ENCODE results near the gene EMID1. TPM values are rescaled to one million over a fixed set of nuclear protein-coding genes. Genes with fewer than 3 reads are reported as not detected.
"Not testable (repeated sequence)": the region's sequence is repeated elsewhere in the genome, so short reads cannot be mapped to it uniquely, and the experiment has no call there.

EMID1 gene
- polyA plus RNA-seq, 1 donor (not counting 4 experiments of a cell fraction or from before 2014, with no cell fraction given) = not detected

- FAIRE-seq (peak; percentile 94), DNase-seq (ENCODE audit: low read depth, low spot score) (no peak)
- H3K4me3 ChIP-seq (ENCODE audit: control insufficient read depth in 2 of 3, extremely low read depth in 1 of 3, insufficient read depth in 2 of 3, low read depth in 1 of 3, low read length in 3 of 3) = no peak overlapping the region
- no peak for TF ChIP-seq EZH2 (IDR thresholded peaks at IDR 0.05; ENCODE audit: low read length)
- peak; percentile 95 to 98 (median 97) for TF ChIP-seq CTCF (optimal IDR thresholded peaks at IDR 0.05 in 1 of 3, IDR thresholded peaks at IDR 0.05 in 1 of 3, conservative IDR thresholded peaks at IDR 0.05 in 1 of 3; ENCODE audit: extremely low read depth in 1 of 3, insufficient read depth in 2 of 3, low read length in 3 of 3)
- no peaks in the 10 kb centered on the region for H3K9me3 ChIP-seq (ENCODE audit: control insufficient read depth, low read depth, low read length)
- H3K36me3 ChIP-seq (ENCODE audit: control insufficient read depth in 2 of 2, extremely low read depth in 1 of 2, insufficient read depth in 2 of 2, low read length in 2 of 2) = no peaks in the 10 kb centered on the region
- no peak overlapping the region for H3K27ac ChIP-seq (ENCODE audit: control insufficient read depth, insufficient read depth, low read length)
- dilution Hi-C loops (cut with MboI; ENCODE audit: extremely low pct_ligation_motif_present, low sequenced_read_pairs) = no loop called here
- H3K79me2 ChIP-seq (ENCODE audit: control insufficient read depth, insufficient read depth, low read length) = no peaks in the 10 kb centered on the region
- H2AFZ ChIP-seq (ENCODE audit: control insufficient read depth, low read length) = no peak overlapping the region
- H3K9me1 ChIP-seq (ENCODE audit: control insufficient read depth, extremely low read depth, insufficient read depth, low read length) = no peaks in the 10 kb centered on the region
- H3K27me3 ChIP-seq (ENCODE audit: control insufficient read depth, extremely low read depth, insufficient read depth, low read length) = peaks cover 3% of the 10 kb centered on the region
- H4K20me1 ChIP-seq (ENCODE audit: control insufficient read depth, extremely low read depth, insufficient read depth, low read length) = no peaks in the 10 kb centered on the region
- H3K4me1 ChIP-seq (ENCODE audit: control insufficient read depth, extremely low read depth, insufficient read depth, low read length) = no peaks in the 10 kb centered on the region
- H3K4me2 ChIP-seq (ENCODE audit: control insufficient read depth, extremely low read depth, insufficient read depth, low read depth, low read length) = no peak overlapping the region
- H3K9ac ChIP-seq (ENCODE audit: control insufficient read depth, extremely low read depth, insufficient read depth, low read length) = no peak overlapping the region
Observed at GRCh38 chr22:29245626-29246385, 40.1 kb downstream of the EMID1 start.

GRCh38 chr22:29247891-29248290 is 42.2 kb downstream of the EMID1 start:
- H3K27me3 ChIP-seq (ENCODE audit: control insufficient read depth, extremely low read depth, insufficient read depth, low read length); dilution Hi-C loops (cut with MboI; ENCODE audit: extremely low pct_ligation_motif_present, low sequenced_read_pairs); H3K4me1 ChIP-seq (ENCODE audit: control insufficient read depth, extremely low read depth, insufficient read depth, low read length); H3K9ac ChIP-seq (ENCODE audit: control insufficient read depth, extremely low read depth, insufficient read depth, low read length); FAIRE-seq; H3K9me1 ChIP-seq (ENCODE audit: control insufficient read depth, extremely low read depth, insufficient read depth, low read length); DNase-seq (ENCODE audit: low read depth, low spot score); H2AFZ ChIP-seq (ENCODE audit: control insufficient read depth, low read length); H3K36me3 ChIP-seq (ENCODE audit: control insufficient read depth in 2 of 2, extremely low read depth in 1 of 2, insufficient read depth in 2 of 2, low read length in 2 of 2); H3K79me2 ChIP-seq (ENCODE audit: control insufficient read depth, insufficient read depth, low read length); H3K4me3 ChIP-seq (ENCODE audit: control insufficient read depth in 2 of 3, extremely low read depth in 1 of 3, insufficient read depth in 2 of 3, low read depth in 1 of 3, low read length in 3 of 3); H3K4me2 ChIP-seq (ENCODE audit: control insufficient read depth, extremely low read depth, insufficient read depth, low read depth, low read length); H3K27ac ChIP-seq (ENCODE audit: control insufficient read depth, insufficient read depth, low read length); H3K9me3 ChIP-seq (ENCODE audit: control insufficient read depth, low read depth, low read length); H4K20me1 ChIP-seq (ENCODE audit: control insufficient read depth, extremely low read depth, insufficient read depth, low read length): not testable (repeated sequence)

- H3K9me3 ChIP-seq (ENCODE audit: control insufficient read depth, low read depth, low read length) = no peaks in the 10 kb centered on the region
- H3K4me2 ChIP-seq (ENCODE audit: control insufficient read depth, extremely low read depth, insufficient read depth, low read depth, low read length) = no peak overlapping the region
- no peak overlapping the region for H3K27ac ChIP-seq (ENCODE audit: control insufficient read depth, insufficient read depth, low read length)
- H3K79me2 ChIP-seq (ENCODE audit: control insufficient read depth, insufficient read depth, low read length) = no peaks in the 10 kb centered on the region
- dilution Hi-C loops (cut with MboI; ENCODE audit: extremely low pct_ligation_motif_present, low sequenced_read_pairs) = no loop called here
- H3K9me1 ChIP-seq (ENCODE audit: control insufficient read depth, extremely low read depth, insufficient read depth, low read length) = no peaks in the 10 kb centered on the region
- H3K36me3 ChIP-seq (ENCODE audit: control insufficient read depth in 2 of 2, extremely low read depth in 1 of 2, insufficient read depth in 2 of 2, low read length in 2 of 2) = no peaks in the 10 kb centered on the region
- H4K20me1 ChIP-seq (ENCODE audit: control insufficient read depth, extremely low read depth, insufficient read depth, low read length) = no peaks in the 10 kb centered on the region
- H3K9ac ChIP-seq (ENCODE audit: control insufficient read depth, extremely low read depth, insufficient read depth, low read length) = no peak overlapping the region
- H2AFZ ChIP-seq (ENCODE audit: control insufficient read depth, low read length) = no peak overlapping the region
- H3K4me1 ChIP-seq (ENCODE audit: control insufficient read depth, extremely low read depth, insufficient read depth, low read length) = no peaks in the 10 kb centered on the region
- peaks cover 4% of the 10 kb centered on the region for H3K27me3 ChIP-seq (ENCODE audit: control insufficient read depth, extremely low read depth, insufficient read depth, low read length)
- TF ChIP-seq EZH2 (IDR thresholded peaks at IDR 0.05; ENCODE audit: low read length) (no peak), CTCF (optimal IDR thresholded peaks at IDR 0.05 in 1 of 3, IDR thresholded peaks at IDR 0.05 in 1 of 3, conservative IDR thresholded peaks at IDR 0.05 in 1 of 3; ENCODE audit: extremely low read depth in 1 of 3, insufficient read depth in 2 of 3, low read length in 3 of 3) (no peak)
- FAIRE-seq = no peak
- H3K4me3 ChIP-seq (ENCODE audit: control insufficient read depth in 2 of 3, extremely low read depth in 1 of 3, insufficient read depth in 2 of 3, low read depth in 1 of 3, low read length in 3 of 3) = no peak overlapping the region
- no peak for DNase-seq (ENCODE audit: low read depth, low spot score)
Observed at GRCh38 chr22:29251265-29251664, 45.6 kb downstream of the EMID1 start.

Measured in keratinocyte (primary cell).